Lung (tissue), 12 donors: ENCODE data around the gene MR1. TPM values are rescaled to one million over a fixed set of nuclear protein-coding genes. Genes with fewer than 3 reads are reported as not detected.

Experiments used
- ATAC-seq: fragments of 200-7000 bp; cut with Tn5 transposase; one replicate; pipeline ENCODE4 v1.9.1; 2020; ENCODE audit warnings: moderate number of reproducible peaks; ENCODE audit not compliant: insufficient read depth, low FRiP score
- DNase-seq, 3 donors: peaks; one replicate each; pipeline ENCODE4 v3.0.0-alpha.2; 2013 to 2017
- H3K27ac ChIP-seq, 2 donors: one replicate each; pipeline ENCODE4 v1.5.1; 2013; ENCODE audit warnings: mild to moderate bottlenecking in 2 of 2, moderate library complexity in 2 of 2, control low read depth in 1 of 2, inconsistent platforms in 1 of 2, low read depth in 1 of 2, low read length in 1 of 2
- H3K27me3 ChIP-seq, 3 donors: one replicate each; pipeline ENCODE4 v1.5.1; 2013; ENCODE audit warnings: low read length in 2 of 3; ENCODE audit not compliant: control insufficient read depth in 3 of 3, insufficient read depth in 3 of 3
- H3K36me3 ChIP-seq, 4 donors: one replicate each; pipeline ENCODE4 v1.5.1; 2013; ENCODE audit warnings: low read length in 4 of 4, mild to moderate bottlenecking in 1 of 4, moderate library complexity in 1 of 4; ENCODE audit not compliant: control insufficient read depth in 4 of 4, insufficient read depth in 4 of 4
- H3K4me1 ChIP-seq, 5 donors: one replicate each; pipeline ENCODE4 v1.5.1; 2013; ENCODE audit warnings: low read length in 5 of 5, mild to moderate bottlenecking in 2 of 5, moderate library complexity in 1 of 5; ENCODE audit not compliant: control insufficient read depth in 5 of 5, insufficient read depth in 5 of 5
- H3K4me3 ChIP-seq: one replicate; pipeline ENCODE4 v1.5.1; 2013; ENCODE audit warnings: mild to moderate bottlenecking, control low read depth, moderate library complexity
- H3K9ac ChIP-seq, 2 donors: one replicate each; pipeline ENCODE4 v1.5.1; 2013; ENCODE audit warnings: low read length in 2 of 2, control low read depth in 1 of 2; ENCODE audit not compliant: insufficient read depth in 1 of 2
- H3K9me3 ChIP-seq, 4 donors: one replicate each; pipeline ENCODE4 v1.5.1; 2013; ENCODE audit warnings: low read length in 3 of 4, mild to moderate bottlenecking in 1 of 4, moderate library complexity in 1 of 4; ENCODE audit not compliant: control insufficient read depth in 4 of 4, insufficient read depth in 3 of 4
- WGBS, 2 donors: extraction: QIAGEN DNeasy Blood & Tissue Kit; methylation state at CpG; one replicate each; pipeline ENCODE4 v1.1.7; 2013; 5-methylcytosine and 5-hydroxymethylcytosine counted together
- polyA plus RNA-seq, 2 donors: library from polyadenylated mRNA; stranded (reverse); fragments of 200-250 nt; gene quantifications; one replicate each; pipeline ENCODE4 v1.2.1, GENCODE V29; 2013
- total RNA-seq, 2 donors: library from RNA; depleted of rRNA in 1 of 2; stranded (reverse); fragments of >200 nt in 1 of 2; gene quantifications; one replicate each; pipeline ENCODE4 v1.2.1, GENCODE V29; 2014 to 2021
- TF ChIP-seq, protein P1 (sequence below): IDR thresholded peaks from 2 replicates; pipeline ENCODE4 v1.5.1; 2012; ENCODE audit warnings: mild to moderate bottlenecking; ENCODE audit errors: control extremely low read depth, extremely low read depth
- donor health status: control.
- donor health status: control.
- donor health status: Bipolar disorder and iron deficiency.
- donor health status: healthy.
- donor health status: DM: yes; HTN: yes; CAD: no.

MR1 gene
- total and polyA plus RNA-seq, 4 donors: 8.1 to 31.0 (median 23.9) TPM

DNA sequence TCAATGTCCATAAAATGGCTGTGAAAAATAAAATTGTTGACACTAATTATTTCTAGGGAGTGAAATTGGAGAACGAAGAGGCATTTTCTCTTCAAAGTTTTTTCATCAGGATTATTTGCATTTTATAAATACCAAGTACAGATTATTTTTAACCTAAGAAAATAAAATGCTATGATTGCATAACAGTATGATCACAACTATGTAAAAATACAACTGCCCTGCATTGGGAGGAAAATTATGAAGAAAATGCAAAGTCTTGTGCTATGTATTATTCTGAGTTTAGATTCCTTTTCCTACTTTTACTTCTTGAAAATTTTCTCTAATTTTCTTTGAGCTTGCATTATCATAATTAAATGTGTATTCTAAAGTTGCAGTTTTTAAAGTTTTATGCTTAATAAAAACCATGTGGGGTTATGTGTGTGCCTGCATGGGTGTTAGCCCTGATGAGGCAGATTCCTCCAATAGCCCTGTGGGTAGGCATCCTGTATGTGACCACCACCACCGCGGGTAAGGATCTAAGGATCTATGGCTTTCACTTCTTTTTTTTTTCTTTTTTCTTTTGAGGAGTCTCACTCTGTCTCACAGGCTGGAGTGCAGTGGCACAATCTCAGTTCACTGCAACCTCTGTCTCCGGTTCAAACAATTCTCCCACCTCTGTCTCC lies 35.8 kb upstream of the MR1 start:
- H3K27me3 ChIP-seq: no peaks in the 10 kb centered on the region
- TF ChIP-seq, protein P1, sequence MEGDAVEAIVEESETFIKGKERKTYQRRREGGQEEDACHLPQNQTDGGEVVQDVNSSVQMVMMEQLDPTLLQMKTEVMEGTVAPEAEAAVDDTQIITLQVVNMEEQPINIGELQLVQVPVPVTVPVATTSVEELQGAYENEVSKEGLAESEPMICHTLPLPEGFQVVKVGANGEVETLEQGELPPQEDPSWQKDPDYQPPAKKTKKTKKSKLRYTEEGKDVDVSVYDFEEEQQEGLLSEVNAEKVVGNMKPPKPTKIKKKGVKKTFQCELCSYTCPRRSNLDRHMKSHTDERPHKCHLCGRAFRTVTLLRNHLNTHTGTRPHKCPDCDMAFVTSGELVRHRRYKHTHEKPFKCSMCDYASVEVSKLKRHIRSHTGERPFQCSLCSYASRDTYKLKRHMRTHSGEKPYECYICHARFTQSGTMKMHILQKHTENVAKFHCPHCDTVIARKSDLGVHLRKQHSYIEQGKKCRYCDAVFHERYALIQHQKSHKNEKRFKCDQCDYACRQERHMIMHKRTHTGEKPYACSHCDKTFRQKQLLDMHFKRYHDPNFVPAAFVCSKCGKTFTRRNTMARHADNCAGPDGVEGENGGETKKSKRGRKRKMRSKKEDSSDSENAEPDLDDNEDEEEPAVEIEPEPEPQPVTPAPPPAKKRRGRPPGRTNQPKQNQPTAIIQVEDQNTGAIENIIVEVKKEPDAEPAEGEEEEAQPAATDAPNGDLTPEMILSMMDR: no peak
- H3K27ac ChIP-seq: no peak overlapping the region
- WGBS, 2 donors: 87 to 88% methylated on average over 4 of the region's 4 CpGs
- DNase-seq: no peak
- ATAC-seq: no peak
- H3K4me3 ChIP-seq: no peak overlapping the region
- H3K9me3 ChIP-seq: peaks cover 0 to 2% (median 0%) of the 10 kb centered on the region in 4 donors
- H3K4me1 ChIP-seq: no peaks in the 10 kb centered on the region
- peaks cover 13 to 31% (median 17%) of the 10 kb centered on the region in 4 donors for H3K36me3 ChIP-seq
- H3K9ac ChIP-seq: no peak overlapping the region

DNA sequence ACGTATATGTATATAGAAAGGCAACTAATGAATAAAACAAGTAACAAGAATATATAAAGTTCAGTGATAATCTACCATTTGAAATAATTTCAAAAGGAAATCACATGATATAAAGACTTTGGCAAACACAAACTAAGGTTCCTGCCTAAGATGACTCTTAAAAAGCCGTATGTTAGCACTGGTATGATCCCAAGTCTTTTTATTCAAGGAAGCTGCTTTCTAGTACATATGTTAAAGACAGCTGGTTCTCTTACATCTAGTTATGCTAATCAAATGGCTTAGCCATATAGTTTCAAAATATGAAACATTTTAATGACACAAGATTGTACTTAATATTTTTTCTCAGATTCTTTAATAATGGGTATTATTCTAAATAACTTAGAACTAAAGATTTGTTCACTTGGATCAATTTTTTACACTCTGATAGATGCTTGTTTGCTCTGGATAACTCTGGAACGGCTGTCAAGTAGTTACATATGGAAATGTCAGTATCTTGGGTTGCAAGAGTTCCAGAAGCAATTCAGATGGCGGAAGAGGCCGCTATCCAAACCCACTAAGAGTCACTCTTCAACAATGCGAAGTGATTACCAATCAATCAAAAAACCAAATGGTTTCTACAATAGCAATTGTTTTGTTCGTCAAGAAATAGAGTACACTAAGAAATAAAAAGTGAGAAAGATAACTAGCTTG lies 32.5 kb upstream of the MR1 start:
- Histone ChIP-seq H3K36me3 (peaks cover 16 to 39% (median 29%) of the 10 kb centered on the region in 4 donors), H3K4me1 (no peaks in the 10 kb centered on the region), H3K9me3 (no peaks in the 10 kb centered on the region), H3K27ac (no peak overlapping the region), H3K4me3 (no peak overlapping the region), H3K9ac (no peak overlapping the region), H3K27me3 (no peaks in the 10 kb centered on the region)
- 89 to 92% methylated on average over 7 of the region's 7 CpGs for whole genome bisulfite sequencing, 2 donors
- ATAC-seq (no peak), DNase-seq (no peak)
- TF ChIP-seq, protein P1: no peak

DNA sequence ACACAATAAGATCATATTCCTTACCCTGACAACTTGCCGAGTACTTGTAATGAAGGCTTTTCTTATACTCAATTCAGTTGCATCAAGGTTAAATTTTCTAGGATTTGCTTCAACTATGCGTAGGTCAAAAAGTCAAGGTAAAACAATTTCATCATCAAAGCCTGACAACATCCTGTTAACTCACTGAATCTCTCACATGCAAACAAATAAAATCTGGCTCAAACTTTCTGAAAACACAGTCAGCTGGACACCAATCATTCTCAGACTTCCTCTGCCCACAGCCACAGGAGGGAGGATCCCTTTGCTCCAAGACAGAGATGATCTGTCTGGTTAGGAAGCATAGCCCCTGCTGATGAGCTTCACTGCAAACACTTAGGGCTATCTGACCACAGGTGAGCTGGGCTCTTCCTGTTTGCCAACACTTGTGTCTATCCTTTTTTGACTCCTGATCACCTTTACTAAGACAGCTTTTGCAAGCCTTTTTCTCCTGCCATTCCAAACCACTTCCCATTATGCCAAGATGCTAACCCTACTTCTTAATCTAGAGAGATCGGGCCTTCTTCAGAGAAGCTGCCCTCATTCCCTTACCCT lies 31.1 kb upstream of the MR1 start:
- H3K9ac ChIP-seq: no peak overlapping the region
- no peak overlapping the region for H3K4me3 ChIP-seq
- H3K9me3 ChIP-seq: no peaks in the 10 kb centered on the region
- no peak for ATAC-seq
- no peak overlapping the region for H3K27ac ChIP-seq
- TF ChIP-seq, protein P1: no peak
- H3K4me1 ChIP-seq: no peaks in the 10 kb centered on the region
- no peaks in the 10 kb centered on the region for H3K27me3 ChIP-seq
- no peak for DNase-seq
- peaks cover 16 to 39% (median 29%) of the 10 kb centered on the region in 4 donors for H3K36me3 ChIP-seq
- 95 to 97% methylated on average over 3 of the region's 3 CpGs for WGBS, 2 donors
